NCI-H2107 treated with DMSO at 0.1 percent for 48 hours (cell line): ENCODE measurements around the gene TOB1.

ENCODE experiments used
- DNase-seq: peaks from one replicate; lab custom pipeline; 2025; ENCODE audit not compliant: unreplicated experiment; lab: John Stamatoyannopoulos, UW

TOB1 gene, protein sequence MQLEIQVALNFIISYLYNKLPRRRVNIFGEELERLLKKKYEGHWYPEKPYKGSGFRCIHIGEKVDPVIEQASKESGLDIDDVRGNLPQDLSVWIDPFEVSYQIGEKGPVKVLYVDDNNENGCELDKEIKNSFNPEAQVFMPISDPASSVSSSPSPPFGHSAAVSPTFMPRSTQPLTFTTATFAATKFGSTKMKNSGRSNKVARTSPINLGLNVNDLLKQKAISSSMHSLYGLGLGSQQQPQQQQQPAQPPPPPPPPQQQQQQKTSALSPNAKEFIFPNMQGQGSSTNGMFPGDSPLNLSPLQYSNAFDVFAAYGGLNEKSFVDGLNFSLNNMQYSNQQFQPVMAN

DNA sequence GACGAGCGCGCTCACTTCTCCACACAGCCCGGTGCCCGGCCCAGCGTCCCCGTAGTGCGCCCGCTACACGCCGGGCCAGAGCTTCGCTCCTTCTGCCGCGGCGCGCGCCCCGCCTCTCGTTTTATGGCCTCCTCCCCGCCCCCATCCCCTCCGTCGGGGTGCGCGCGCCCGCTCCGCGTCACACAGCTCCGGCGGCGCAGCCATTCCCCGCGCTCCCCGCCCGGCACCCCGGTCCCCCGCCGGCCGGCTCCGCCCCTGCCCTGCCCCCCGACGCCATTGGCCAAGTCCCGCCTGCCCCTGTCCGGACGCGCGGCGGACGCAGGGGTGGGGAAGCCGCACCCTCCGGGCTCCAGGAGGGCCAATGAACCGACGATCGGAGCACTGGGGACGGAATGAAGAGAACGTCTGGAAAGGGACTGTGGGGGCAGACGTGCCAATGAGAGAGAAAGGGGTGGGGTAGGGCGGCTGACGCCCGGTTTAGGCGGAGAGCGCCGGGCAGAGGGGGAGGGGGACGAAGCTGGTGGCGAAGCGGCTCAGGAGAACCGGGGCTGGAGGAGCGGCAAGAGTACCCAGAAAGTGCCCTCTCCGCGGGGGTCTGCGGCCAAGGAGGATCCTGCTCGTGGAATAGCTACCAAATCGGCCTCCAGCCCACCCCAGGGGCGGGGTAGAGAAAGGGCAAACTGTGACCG is at the start of gene TOB1:
Gene TOB1 (minus strand): TSS at position 94 of the 689 bp plus-strand sequence. CDS start 2,337 bp downstream, outside the sequence.
- peak; percentile 94 for DNase-seq

DNA sequence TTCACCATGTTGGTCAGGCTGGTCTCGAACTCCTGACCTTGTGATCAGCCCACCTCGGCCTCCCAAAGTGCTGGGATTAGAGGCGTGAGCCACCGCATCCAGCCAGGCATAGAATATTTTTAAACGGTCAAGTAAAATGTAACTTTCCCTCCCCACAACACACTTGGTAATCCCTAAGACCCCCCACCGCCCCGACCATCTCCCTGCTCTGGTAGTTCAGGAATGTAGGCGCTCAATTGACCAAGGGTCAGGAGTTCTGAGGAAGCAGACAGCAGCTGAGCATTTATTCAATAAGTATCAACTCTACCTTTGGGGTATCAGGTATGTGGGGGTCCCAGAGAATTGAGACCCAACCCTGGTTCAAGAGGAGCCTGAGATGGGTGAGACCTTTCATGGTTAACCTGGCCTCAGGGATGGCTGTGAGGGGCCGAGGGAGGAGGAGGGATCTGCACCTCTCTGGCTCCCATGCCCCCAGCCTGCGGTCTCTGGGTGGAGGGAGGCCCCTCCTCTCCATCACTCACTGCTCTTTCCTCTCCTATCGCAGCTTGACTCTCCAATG is 48.4 kb upstream of the TOB1 start:
- DNase-seq, result no peak

DNA sequence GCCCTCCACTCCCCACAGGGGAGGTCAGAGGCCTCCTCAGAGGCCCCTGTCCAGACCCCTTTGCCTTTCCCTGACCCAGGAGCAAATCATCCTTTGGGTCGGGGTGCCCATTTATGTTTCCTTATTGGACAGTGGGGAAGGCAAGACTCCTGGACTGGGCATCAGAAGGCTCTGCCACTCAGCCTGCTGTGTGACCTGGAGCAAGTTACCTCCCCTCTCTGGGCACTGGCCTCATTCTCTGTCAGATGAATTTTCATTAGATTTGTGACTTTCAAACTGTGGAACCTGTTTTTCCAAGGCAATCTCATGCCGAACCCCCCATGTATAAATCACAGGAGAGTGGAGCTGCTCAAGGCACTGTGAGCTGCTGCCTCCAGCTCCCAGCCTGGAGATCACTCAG is 47.0 kb upstream of the TOB1 start:
- no peak for DNase-seq

DNA sequence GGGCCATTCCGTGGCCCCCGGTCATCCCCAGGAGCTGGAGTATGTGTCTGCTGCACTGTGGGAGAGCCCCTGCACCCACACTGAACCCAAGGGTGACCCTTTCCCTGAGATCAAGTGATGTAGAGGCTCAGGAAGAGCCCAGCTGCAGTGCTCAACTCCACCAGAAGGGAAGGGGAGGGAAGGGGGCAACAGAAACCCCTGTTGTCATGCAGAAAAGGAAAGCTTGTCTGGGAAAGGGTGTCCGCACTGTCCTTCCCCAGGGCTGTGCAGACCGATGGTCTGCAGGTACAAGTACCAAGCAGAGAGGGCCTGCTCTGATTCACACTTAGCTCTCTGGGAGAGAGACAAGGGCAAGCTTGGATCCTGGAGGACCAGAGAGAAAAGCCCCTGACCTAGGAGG is 45.7 kb upstream of the TOB1 start:
- no peak for DNase-seq

DNA sequence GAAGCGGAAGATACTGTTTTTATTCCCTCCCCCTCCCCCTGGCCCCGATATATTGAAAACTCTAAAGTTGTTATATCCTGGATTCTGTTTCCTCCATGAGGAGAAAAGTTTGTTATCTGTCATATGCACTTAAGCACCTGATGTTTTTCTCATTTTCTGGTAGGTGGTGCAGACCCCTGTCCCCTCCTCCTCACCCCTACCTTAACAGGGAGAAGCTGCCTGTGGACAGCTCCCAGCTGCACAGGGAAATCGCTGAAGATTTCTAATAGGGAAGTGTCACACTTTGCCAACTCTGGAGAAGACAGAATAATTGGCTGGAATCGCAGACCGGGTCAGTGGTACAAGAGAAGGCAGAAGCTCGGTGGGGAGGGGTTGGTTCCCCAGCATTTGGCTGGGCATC is 45.3 kb upstream of the TOB1 start:
- no peak for DNase-seq

DNA sequence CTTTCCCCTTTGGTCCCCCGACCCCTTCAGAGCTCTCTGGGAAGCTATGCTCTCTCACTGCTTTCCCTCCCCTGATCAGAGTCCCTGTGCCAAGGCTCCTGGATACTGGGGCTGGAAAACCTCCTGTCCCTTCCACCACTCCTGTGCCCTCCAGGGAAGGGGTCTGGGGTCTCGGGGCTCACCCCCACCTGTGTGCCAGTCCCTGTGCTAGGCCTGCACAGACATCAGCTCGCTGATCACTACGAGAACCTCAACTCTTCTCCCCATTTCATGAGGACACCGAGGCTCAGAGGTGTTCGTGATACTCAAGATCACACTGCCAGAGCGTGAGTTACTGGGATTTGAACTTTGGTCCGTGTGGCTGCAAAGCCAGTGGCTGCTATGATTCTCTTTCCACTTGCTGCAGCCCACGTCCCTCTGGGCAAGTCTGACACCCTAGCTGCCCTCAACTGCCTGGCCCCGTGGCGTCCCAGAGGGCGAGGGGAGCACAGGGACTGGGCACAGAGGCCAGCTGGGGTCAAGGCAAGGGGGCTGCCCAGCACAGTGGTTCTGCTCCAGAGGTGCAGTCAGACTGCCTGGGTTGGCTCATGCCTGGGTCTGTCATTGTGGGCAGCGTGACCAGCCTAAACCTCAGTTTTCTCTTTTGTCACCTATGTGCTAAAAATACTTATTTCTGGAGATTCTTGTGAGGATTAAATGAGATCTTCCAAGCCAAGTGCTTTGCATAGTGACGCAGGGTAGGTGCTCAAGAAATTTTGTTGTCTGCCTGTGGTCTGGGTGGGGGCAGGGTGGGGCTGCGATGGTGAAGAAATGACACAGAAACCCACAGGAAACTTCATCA is 43.8 kb upstream of the TOB1 start:
- no peak for DNase-seq

DNA sequence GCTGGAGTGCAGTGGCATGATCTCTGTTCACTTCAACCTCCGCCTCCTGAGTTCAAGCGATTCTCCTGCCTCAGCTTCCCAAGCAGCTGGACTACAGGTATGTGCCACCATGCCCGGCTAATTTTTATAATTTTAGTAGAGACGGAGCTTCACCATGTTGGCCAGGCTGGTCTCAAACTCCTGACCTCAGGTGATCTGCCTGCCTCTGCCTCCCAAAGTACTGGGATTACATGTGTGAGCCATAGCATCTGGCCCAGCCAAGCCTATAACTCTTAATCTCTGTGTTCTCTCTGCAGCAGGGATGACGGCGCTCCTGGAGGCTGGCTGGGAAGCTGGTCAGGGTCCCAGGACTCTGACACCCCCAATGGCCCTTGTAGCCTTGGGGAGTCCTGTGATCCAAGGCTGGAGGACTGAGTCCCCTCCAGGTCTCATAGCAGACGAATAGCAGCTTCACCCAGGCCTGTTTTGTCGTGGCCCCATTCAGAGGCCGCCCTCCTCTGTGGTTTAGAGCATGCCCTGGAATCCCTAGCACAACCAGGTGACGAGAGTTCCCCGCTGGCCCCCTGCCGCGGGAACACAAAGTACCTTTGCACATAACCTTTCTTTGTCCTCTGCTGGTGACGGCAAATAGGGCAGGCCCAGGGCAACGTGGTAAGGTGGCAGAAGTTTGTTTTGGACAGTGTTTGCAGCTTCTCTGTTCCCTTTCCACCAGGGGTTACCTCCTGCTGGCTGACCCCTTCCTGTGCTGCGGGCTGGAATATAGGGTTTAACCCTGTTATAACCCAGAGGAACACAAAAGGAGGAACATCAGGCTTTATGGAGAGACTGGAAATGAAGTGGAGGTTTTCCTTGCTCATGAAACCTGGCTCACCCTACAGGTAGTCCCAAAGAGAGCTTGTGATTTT is 43.0 kb upstream of the TOB1 start:
- DNase-seq, result peak; percentile 51

DNA sequence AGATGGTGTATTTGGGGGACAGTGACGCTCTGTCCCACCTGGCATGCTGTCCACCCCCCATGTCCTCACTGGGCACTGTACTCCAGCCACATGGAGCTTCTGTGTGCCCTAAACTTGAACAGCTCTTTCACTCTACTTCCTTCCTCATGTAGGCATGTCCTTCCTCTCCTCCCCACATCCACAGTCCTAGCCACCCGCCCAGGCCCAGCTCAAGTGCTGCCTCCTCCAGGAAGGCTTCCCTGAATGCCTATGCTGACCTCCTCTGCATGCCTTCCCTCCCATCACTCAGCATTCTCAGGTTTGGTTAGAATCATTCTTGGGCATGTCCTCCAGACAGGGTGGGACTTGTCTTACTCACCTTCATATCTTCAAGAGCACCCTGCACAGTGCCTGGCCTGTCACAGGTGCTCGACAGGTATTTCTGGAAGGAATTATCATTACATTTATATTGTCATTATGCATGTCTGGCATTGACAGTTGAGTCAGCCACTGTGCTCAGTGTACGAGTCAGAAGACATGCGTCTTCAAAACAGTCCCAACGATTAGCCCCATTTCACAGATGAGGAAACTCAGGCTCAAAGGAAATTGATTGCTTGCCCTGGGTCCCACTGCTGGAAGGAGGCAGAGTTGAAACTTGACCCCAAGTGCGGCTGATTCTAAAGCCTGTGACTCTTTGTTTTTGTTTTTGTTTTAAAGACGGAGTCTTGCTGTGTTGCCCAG is 42.1 kb upstream of the TOB1 start:
- DNase-seq, result no peak

DNA sequence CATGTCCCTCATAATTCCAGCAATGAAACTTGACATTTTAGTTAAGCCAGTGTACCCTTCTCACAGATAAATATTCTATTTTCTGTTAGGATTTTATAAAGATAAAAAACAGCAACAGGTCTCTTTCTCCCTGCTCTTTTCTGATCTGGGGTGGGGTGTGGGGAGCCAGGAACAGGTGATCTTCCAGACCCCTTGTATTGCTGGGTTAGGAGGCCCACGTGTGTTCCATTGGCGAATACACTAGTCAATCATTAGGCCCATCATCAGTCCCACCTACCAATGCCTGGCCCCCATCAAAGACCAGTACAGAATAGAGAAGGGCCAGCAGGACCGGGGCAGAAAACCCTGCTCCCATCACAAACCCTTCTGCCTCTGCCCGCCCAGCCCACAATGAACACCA is 40.3 kb upstream of the TOB1 start:
- DNase-seq, result no peak

DNA sequence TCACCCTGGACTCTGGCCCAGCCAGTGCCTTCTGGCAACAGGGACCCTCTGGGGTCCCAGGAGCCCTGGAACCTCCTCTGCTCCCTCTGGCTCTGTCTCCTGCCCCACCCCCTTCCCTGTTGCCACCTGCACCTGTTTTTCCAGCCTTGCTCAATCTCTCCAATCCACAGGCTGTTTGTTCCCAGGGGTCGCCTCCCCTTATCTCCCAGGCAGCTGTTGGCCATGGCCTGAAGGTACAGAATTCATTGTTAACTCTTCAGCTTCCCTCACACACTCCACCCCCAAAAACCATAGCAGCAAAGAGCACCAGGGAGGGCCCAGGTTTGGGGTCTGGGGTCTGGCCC is 39.3 kb upstream of the TOB1 start:
- DNase-seq, result peak; percentile 77

DNA sequence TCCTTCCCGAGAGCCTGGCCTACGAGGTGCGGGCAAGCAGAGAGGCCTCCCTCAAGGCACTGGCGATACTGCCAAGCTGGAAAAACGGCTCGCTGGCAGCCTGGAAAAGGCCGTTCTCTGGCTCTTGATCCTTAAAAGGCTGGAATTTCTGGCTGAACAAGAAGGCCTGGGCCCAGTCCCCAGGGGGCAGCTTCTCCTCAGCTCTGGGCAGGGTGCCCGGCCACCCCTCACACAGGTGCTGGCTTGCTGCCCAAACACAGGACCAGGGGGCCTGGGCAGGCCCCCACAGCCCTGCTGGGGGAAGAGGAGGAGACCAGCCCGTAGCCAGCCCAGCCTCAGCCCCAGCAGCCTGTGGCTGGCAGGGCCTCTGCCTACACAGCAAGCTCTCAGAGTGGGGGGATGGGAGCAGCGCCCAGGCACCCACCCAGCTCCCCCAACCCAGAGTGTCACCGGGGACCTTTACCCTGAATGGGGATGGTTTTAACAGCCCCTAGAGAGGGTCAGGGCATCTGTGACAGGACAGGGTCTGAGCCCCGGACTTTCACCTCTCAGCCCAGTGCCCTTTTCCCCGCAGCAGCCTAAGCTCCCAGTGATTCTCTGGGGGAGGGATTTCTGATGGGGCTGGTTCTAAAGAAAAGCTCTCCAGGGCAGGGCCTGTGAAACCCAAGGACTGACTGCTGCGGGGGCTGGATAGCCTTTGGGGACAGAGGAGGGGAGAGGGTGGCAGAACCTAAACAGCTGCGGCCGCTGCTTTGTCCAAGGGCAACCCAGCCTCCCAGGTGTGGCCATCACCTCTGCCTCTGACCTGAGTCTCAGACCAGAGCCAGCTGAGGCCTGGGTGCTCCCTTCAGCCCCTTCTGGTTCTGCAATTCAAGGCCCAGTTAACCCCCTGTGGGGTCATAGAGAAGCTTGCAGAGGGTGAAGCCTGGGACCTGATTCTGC is 38.6 kb upstream of the TOB1 start:
- peak; percentile 71 for DNase-seq

DNA sequence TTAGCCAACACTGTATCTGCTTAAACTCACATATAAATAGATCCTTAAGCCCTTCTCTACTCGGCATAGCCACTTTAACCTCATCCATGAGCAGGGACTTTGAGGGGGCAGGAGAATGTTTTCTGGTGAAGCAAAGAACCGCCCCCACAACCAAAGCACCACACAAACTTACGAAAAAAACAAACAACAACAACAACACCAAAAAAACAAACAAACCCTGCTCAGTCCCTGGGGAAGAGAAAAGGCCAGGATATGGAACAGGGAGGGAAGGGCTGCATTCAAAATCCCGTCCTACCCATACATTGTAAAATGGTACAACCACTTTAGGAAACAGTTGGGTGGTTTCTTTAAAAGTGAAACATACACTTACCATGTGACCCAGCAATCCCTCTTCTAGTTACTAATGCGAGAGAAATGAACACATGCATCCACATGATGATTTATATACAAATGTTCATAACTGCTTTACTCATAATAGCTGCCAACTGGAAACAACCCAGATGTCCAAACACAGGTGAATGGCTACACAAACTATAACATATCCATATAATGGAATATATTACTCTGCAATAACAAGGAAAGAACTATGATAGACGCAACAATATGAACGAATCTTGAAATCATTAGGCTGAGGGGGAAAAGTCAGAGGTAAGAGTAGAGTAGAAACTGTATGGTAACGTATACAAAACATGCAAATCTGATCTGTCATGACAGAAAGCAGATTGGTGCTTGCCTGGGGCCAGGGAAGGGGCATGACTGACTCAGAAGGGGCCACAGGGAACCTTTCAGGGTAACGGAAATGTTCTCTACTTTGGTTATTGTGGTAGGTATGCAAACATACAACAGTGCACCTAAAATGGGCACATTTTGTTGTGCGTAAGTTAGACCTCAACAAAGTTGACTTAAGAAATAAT is 37.7 kb upstream of the TOB1 start:
- DNase-seq, result no peak

DNA sequence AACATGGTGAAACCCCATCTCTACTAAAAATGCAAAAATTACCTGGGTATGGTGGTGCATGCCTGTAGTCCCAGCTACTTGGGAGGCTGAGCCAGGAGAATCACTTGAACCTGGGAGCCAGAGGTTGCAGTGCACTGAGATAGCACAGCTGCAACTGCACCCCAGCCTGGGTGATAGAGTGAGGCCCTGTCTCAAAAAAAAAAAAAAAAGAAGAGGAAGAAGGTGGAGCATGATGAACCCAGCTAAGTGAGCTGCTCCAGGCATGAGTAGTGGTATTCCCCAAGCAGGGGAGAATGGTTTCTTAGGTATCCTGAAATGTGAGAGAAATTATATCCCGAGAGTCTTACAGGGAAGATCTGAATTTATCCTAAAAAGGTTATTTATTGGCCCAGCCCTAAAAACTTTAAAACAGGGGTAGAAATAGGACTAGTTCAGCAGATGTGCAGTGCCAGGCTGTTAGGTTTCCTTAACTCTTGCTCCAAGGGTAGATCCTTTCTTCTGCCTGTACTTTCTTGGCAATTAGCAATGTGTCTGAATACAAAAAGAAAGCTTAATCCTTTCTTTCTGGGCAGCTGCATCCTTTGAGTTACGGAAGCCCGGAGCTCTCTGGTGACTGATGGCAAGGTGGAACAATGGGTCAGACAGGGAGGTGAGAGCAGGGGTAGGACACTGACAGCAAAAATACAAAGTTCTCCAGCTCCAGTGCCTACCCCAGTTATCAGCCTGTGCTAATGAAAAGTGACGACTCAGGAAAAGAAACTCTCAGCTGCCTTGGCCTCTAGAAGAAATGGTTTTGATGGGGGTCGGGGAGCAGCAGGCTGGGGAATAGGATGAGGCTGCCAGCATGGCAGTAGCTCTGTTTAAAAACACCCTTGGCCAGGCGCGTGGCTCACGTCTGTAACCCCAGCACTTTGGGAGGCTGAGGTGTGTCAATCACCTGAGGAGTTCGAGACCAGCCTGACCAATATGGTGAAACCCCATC is 36.5 kb upstream of the TOB1 start:
- DNase-seq, result peak; percentile 13

DNA sequence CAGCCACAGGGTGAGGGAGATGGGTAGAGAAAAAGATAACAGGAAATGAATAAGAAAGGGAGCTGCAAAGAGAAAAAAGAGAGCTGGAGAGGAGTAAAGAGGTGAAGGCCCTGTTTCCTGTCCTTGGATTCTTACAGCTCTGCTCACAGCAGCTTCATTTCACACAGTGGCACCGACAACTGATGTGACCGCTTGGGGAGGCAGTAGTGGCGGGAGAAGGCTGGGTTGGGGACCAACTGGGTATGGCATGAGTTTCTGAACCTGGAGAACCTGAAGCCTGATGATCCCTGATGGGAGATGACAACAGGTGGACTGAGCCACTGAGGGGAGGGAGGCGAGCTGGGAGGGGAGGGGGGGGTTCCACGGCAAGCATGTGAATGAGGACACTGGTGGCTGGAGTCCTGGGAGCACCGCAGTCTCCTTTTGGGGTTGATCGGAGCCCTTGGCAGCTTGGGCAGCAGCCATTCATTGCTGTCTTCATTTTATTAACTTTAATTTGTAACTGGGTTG is 34.3 kb upstream of the TOB1 start:
- DNase-seq, result no peak

DNA sequence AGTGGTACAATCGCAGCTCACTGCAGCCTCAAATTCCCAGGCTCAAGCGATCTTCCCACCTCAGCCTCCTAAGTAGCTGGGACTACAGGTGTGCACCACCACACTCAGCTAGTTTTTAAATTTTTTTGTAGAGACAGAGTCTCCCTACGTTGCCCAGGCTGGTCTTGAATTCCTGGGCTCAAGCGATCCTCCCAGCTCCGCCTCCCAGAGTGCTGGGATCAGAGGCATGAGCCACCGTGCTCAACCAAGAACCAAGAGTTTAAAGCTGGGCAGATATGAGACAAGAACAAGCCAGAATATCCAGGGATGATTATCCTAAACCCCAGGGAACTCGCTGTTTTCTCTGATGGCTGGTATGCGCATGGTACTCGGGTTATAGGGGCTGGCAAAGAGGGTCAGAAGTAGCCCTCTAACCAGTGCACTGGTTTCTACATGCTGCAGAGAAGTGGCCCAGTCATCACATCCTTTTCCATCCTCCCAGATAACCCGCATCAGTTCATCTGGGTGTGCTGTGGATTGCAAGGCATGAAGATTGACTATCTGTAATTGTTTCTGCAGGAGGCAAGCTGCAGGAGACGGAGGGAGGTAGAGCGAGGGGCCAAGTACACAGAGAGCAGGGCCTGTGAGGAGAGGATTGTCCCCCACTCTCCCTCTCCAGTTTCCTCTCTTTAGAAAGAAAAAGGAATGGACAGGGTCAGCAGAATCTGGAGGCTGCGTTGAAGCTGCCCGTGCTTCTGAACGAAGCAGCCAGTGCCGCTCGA is 33.6 kb upstream of the TOB1 start:
- DNase-seq, result no peak

DNA sequence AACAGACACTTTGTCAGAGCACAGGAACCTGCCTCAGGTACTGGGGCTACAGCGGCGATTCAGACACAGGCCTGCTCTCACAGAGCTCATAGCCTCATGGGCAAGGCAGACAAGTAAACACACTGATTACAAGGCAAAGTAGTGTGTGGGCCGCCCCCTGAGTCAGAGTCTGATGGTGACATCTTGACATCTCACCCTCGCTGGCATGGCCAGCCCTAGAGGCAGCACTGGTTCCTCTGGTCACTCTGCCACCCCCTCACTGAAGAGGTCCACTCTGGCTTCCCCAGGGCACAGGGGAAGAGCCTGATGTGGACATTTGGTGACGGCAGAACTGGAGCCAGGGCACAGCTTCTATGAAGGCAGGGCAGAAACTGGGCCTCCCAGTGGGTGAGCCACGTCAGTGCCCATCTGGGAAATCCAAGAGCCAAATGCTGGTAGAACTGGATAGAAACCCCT is 32.9 kb upstream of the TOB1 start:
- DNase-seq, result no peak
